Neural cell (in vitro differentiated cells): Measurements from ENCODE around the gene UHRF1.

Source experiments
- CTCF ChIP-seq: fragments of 450-650 bp; IDR thresholded peaks from 2 replicates; pipeline ENCODE4 v1.5.1; 2014; ENCODE audit warnings: antibody characterized with exemption, mild to moderate bottlenecking, moderate library complexity; ENCODE audit not compliant: poor library complexity, severe bottlenecking
- EZH2 ChIP-seq: fragments of 200-600, 300-800 bp; shearing (Covaris generic), sonication (generic); IDR thresholded peaks from 2 replicates; pipeline ENCODE4 v1.6.1; 2014; ENCODE audit warnings: antibody characterized with exemption, low read length, borderline replicate concordance, mild to moderate bottlenecking; ENCODE audit not compliant: insufficient read depth, poor library complexity, severe bottlenecking
- MXI1 ChIP-seq: fragments of 450-650 bp; conservative IDR thresholded peaks from 2 replicates; pipeline ENCODE4 v1.6.1; 2014; ENCODE audit warnings: antibody characterized with exemption, mild to moderate bottlenecking; ENCODE audit not compliant: poor library complexity, severe bottlenecking
- REST ChIP-seq: IDR thresholded peaks from 2 replicates; pipeline ENCODE4 v1.6.1; 2012; ENCODE audit warnings: borderline replicate concordance

- TF ChIP-seq EZH2 (no peak), REST (no peak), CTCF (peak; percentile 58), MXI1 (peak; percentile 51)
Measured at GRCh38 chr19:4968462-4969291, 59.4 kb downstream of the UHRF1 start, which contains the start of gene KDM4B.
